Esophagus squamous epithelium (tissue), 4 donors: ENCODE results near the gene GDPD5.

Source experiments
- POLR2A ChIP-seq, 4 donors: fragments of 450-650 bp; IDR thresholded peaks; one replicate each; pipeline ENCODE4 v1.6.1; 2017; ENCODE audit warnings: antibody characterized with exemption in 4 of 4, mild to moderate bottlenecking in 4 of 4, moderate library complexity in 3 of 4
- TF ChIP-seq, protein P1 (sequence below), 6 experiments: fragments of 450-650 bp in 4 of 6; fragments of 200-600 bp in 2 of 6; sonication (generic) in 2 of 6; IDR thresholded peaks; one replicate each; pipeline ENCODE4 v1.5.1; 2016 to 2019; ENCODE audit warnings: antibody characterized with exemption in 6 of 6, mild to moderate bottlenecking in 4 of 6, moderate library complexity in 4 of 6

GRCh38 chr11:75427181-75427580, 98.6 kb downstream of the GDPD5 start:
- no peak for TF ChIP-seq POLR2A (IDR thresholded peaks at IDR 0.05)
- TF ChIP-seq, protein P1, sequence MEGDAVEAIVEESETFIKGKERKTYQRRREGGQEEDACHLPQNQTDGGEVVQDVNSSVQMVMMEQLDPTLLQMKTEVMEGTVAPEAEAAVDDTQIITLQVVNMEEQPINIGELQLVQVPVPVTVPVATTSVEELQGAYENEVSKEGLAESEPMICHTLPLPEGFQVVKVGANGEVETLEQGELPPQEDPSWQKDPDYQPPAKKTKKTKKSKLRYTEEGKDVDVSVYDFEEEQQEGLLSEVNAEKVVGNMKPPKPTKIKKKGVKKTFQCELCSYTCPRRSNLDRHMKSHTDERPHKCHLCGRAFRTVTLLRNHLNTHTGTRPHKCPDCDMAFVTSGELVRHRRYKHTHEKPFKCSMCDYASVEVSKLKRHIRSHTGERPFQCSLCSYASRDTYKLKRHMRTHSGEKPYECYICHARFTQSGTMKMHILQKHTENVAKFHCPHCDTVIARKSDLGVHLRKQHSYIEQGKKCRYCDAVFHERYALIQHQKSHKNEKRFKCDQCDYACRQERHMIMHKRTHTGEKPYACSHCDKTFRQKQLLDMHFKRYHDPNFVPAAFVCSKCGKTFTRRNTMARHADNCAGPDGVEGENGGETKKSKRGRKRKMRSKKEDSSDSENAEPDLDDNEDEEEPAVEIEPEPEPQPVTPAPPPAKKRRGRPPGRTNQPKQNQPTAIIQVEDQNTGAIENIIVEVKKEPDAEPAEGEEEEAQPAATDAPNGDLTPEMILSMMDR (IDR thresholded peaks at IDR 0.05), result no peak
